Heart left ventricle (tissue), 13 donors: ENCODE data around the gene DNAH5.

Experiments
- CTCF ChIP-seq, 12 donors: fragments of 200-600 bp; sonication (generic) in 4 of 12; IDR thresholded peaks; one replicate each; pipeline versions ENCODE4 v1.5.0 to v1.8.0; 2018 to 2022; ENCODE audit warnings: antibody characterized with exemption in 12 of 12, mild to moderate bottlenecking in 5 of 12
- POLR2A ChIP-seq, 2 donors: fragments of 450-650 bp; IDR thresholded peaks; one replicate each; pipeline ENCODE4 v1.6.1; 2017; ENCODE audit warnings: antibody characterized with exemption in 2 of 2, mild to moderate bottlenecking in 2 of 2, moderate library complexity in 2 of 2
- donor health status: ischemic (EF 13 %, LVEDD 7.1; RV severe dilation, severe dysfunction).
- donor health status: DM: no; HTN: yes; CAD: no.
- donor health status: DM: no; HTN: no; CAD: no.
- donor health status: ischemic (EF 25% LVEDD 6.9; RV normal size, moderate dysfunction).
- donor health status: ischemic (EF 25% LVEDD 5.7; RV mildly dilated, moderate dysfunction).
- donor health status: ischemic (EF 35%, LVEDD 5.7; RV mildly dilated, moderate dysfunction).
- donor health status: nonischemic (EF 11% LVEDD 7.7; RV severe dilation, severe dysfunction).
- donor health status: DM: yes; HTN: yes; CAD: no.
- donor health status: PGD.
- donor health status: ischemic (EF 29% LVEDD 5.4; RV normal size, mild dysfunction).
- donor health status: nonischemic (EF 23%, LVEDD 6.1; RV moderate dilation, normal function).

DNA sequence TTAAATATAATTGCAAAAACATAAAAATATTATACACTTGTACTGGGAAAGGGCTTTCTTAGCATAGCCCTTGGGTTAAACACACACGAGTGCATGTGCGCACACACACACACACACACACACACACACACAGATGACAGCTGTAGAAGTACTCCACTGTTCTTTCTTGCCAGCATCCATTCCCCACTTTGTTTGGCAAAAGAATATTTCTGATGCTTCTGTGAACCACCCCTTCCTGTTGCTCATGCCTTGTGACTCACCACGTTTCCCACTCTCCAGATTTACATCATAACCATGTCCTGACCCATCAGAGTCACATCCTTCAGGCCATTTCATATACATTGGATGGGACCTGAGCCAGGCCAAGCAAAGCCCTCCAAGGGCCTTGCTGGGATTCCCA, 280.1 kb downstream of the DNAH5 start:
- no peak for TF ChIP-seq CTCF (IDR thresholded peaks at IDR 0.05)
- TF ChIP-seq POLR2A (IDR thresholded peaks at IDR 0.05), result no peak
